ENCODE results near the gene MPHOSPH6.

MPHOSPH6 gene

DNA sequence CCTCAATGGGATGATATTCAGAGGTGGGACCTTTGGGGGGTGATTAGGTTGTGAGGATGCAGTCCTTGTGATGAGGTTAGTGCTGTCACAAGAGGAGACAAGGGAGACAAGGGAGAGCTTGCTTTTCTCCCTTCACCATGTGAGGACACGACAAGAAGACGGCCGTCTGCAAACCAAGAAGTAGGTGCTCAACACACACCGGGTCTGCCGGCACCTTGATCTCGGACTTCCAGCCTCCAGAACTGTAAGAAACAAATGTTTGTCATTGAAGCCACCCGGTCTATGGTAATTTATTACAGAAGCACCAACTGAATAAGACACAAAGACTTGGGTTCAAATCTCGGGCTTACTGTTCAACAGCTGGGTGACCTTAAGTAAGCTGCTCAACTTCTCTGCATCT, 64.9 kb downstream of the MPHOSPH6 start:
- TF ChIP-seq, protein P1, sequence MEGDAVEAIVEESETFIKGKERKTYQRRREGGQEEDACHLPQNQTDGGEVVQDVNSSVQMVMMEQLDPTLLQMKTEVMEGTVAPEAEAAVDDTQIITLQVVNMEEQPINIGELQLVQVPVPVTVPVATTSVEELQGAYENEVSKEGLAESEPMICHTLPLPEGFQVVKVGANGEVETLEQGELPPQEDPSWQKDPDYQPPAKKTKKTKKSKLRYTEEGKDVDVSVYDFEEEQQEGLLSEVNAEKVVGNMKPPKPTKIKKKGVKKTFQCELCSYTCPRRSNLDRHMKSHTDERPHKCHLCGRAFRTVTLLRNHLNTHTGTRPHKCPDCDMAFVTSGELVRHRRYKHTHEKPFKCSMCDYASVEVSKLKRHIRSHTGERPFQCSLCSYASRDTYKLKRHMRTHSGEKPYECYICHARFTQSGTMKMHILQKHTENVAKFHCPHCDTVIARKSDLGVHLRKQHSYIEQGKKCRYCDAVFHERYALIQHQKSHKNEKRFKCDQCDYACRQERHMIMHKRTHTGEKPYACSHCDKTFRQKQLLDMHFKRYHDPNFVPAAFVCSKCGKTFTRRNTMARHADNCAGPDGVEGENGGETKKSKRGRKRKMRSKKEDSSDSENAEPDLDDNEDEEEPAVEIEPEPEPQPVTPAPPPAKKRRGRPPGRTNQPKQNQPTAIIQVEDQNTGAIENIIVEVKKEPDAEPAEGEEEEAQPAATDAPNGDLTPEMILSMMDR (IDR thresholded peaks at IDR 0.05; ENCODE audit: low read depth, low read length) = no peak
- no peak for DNase-seq (ENCODE audit: extremely low read depth, low read depth)
